Vagina (tissue), 2 donors: ENCODE data around the gene CTNNA3. TPM values are rescaled to one million over a fixed set of nuclear protein-coding genes. Genes with fewer than 3 reads are reported as not detected.

Source experiments
- DNase-seq, 2 donors: peaks; one replicate each; pipeline ENCODE4 v3.0.0-alpha.2; 2017; ENCODE audit errors: extremely low spot score in 2 of 2
- H3K27ac ChIP-seq: fragments of 200-600 bp; sonication (generic); one replicate; pipeline ENCODE4 v1.5.1; 2019
- H3K27me3 ChIP-seq: fragments of 200-600 bp; sonication (generic); one replicate; pipeline ENCODE4 v1.5.1; 2019
- H3K36me3 ChIP-seq, 2 donors: fragments of 200-600 bp; sonication (generic); one replicate each; pipeline ENCODE4 v1.5.1; 2017 to 2019
- H3K4me1 ChIP-seq: fragments of 200-600 bp; sonication (generic); one replicate; pipeline ENCODE4 v1.5.1; 2019
- H3K4me3 ChIP-seq, 2 donors: fragments of 200-600 bp; sonication (generic); 1 replicate in 1 of 2; 2 replicates in 1 of 2; pipeline ENCODE4 v1.5.1; 2016 to 2019
- H3K9me3 ChIP-seq: fragments of 200-600 bp; sonication (generic); one replicate; pipeline ENCODE4 v1.5.1; 2019
- POLR2A ChIP-seq, 2 donors: fragments of 450-650 bp; IDR thresholded peaks; one replicate each; pipeline ENCODE4 v1.6.1; 2017; ENCODE audit warnings: antibody characterized with exemption in 2 of 2, mild to moderate bottlenecking in 2 of 2, moderate library complexity in 2 of 2
- POLR2AphosphoS5 ChIP-seq, 2 donors: sonication (generic); formaldehyde crosslinking; IDR thresholded peaks; one replicate each; pipeline ENCODE4 v1.9.0; 2017; ENCODE audit warnings: antibody characterized with exemption in 2 of 2, mild to moderate bottlenecking in 2 of 2, low read depth in 1 of 2; ENCODE audit not compliant: insufficient read depth in 1 of 2
- intact Hi-C: fragments of 100-400 bp; cut with DNase I; formaldehyde crosslinking; loops from one replicate; pipeline ENCODE4 v1.15.1; 2023
- total RNA-seq: library from RNA; depleted of rRNA; stranded (reverse); fragments of >200 nt; gene quantifications from one replicate; pipeline ENCODE4 v1.2.3, GENCODE V29; 2016
- TF ChIP-seq, protein P1 (sequence below), 3 experiments: fragments of 450-650 bp in 2 of 3; fragments of 200-600 bp in 1 of 3; sonication (generic) in 1 of 3; IDR thresholded peaks; one replicate each; pipeline ENCODE4 v1.5.1; 2017 to 2019; ENCODE audit warnings: antibody characterized with exemption in 3 of 3, mild to moderate bottlenecking in 2 of 3, moderate library complexity in 2 of 3

Gene CTNNA3
- total RNA-seq, 1 donor from 2014 or later: 0.98 TPM

DNA sequence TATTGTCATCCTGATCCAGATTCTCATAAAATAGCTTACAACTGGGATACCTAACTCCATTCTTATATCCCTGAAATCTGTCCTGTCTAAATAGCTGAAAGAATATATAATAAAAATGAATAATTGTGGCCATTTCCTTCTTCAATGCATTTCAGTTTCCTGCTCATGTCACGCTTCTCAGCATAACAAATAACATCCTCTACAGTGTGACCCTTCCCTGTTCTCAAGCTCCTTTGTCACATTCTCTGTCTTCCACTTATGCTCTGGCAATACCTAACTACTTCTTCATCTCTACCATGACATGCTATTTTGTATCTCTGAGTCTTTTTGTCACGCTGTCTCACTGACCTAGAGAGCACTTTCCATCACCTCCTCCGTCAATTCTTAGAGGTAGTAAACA lies 1654.2 kb downstream of the CTNNA3 start:
- Histone ChIP-seq H3K4me3 (no peak overlapping the region), H3K27ac (no peak overlapping the region), H3K4me1 (no peaks in the 10 kb centered on the region), H3K36me3 (no peaks in the 10 kb centered on the region), H3K27me3 (no peaks in the 10 kb centered on the region), H3K9me3 (no peaks in the 10 kb centered on the region)
- TF ChIP-seq, protein P1, sequence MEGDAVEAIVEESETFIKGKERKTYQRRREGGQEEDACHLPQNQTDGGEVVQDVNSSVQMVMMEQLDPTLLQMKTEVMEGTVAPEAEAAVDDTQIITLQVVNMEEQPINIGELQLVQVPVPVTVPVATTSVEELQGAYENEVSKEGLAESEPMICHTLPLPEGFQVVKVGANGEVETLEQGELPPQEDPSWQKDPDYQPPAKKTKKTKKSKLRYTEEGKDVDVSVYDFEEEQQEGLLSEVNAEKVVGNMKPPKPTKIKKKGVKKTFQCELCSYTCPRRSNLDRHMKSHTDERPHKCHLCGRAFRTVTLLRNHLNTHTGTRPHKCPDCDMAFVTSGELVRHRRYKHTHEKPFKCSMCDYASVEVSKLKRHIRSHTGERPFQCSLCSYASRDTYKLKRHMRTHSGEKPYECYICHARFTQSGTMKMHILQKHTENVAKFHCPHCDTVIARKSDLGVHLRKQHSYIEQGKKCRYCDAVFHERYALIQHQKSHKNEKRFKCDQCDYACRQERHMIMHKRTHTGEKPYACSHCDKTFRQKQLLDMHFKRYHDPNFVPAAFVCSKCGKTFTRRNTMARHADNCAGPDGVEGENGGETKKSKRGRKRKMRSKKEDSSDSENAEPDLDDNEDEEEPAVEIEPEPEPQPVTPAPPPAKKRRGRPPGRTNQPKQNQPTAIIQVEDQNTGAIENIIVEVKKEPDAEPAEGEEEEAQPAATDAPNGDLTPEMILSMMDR (IDR thresholded peaks at IDR 0.05): no peak
- TF ChIP-seq POLR2AphosphoS5 (IDR thresholded peaks at IDR 0.05; ENCODE audit: insufficient read depth in 1 of 2, low read depth in 1 of 2) (no peak), POLR2A (IDR thresholded peaks at IDR 0.05) (no peak)
- intact Hi-C loops: no loop called here
- DNase-seq: no peak

DNA sequence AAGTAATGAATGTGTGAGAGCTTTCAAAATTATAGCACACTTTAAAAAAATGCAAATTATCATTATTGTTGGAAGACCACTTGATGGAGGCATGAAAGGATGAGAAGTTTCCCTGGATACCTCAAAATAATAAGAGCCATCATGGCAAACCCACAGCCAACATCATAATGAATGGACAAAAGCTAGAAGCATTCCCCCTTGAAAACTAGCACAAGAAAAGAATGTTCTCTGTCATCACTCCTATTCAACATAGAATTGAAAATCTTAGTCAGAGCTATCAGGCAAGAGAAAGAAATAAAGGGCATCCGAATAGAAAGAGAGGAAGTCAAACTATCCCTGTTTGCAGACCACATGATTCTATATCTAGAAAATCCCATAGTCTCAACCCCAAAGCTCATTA lies 1657.4 kb downstream of the CTNNA3 start:
- Histone ChIP-seq H3K4me3 (no peak overlapping the region), H3K27me3 (no peaks in the 10 kb centered on the region), H3K4me1 (no peaks in the 10 kb centered on the region), H3K9me3 (no peaks in the 10 kb centered on the region), H3K36me3 (no peaks in the 10 kb centered on the region), H3K27ac (no peak overlapping the region)
- TF ChIP-seq POLR2A (IDR thresholded peaks at IDR 0.05) (no peak), POLR2AphosphoS5 (IDR thresholded peaks at IDR 0.05; ENCODE audit: insufficient read depth in 1 of 2, low read depth in 1 of 2) (no peak)
- TF ChIP-seq, protein P1 (IDR thresholded peaks at IDR 0.05): no peak
- no peak for DNase-seq
- intact Hi-C loops: no loop called here

DNA sequence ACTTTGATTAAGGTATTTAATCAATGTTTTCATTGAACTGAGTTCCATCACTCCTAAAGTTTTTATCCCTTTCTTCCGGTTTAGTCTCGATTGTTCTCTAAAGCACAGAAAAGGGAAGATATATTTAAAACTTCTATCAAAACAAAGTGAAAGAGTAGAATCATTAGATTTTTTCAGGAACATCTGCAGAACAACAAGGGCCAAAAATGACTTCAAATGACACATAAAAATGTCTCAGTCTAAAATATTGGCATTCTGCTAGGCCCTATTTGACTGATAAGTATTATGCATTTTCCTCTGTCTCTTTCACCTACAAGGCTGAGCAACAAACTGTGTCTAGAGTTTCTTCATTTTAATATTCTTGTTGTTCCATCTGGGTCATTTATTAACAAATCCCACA lies 1669.7 kb downstream of the CTNNA3 start:
- Histone ChIP-seq H3K27me3 (no peaks in the 10 kb centered on the region), H3K27ac (no peak overlapping the region), H3K4me1 (no peaks in the 10 kb centered on the region), H3K36me3 (no peaks in the 10 kb centered on the region), H3K4me3 (no peak overlapping the region), H3K9me3 (no peaks in the 10 kb centered on the region)
- intact Hi-C loops: no loop called here
- no peak for DNase-seq
- no peak for TF ChIP-seq POLR2AphosphoS5 (IDR thresholded peaks at IDR 0.05; ENCODE audit: insufficient read depth in 1 of 2, low read depth in 1 of 2)
- TF ChIP-seq, protein P1 (IDR thresholded peaks at IDR 0.05): no peak
- TF ChIP-seq POLR2A (IDR thresholded peaks at IDR 0.05): no peak

DNA sequence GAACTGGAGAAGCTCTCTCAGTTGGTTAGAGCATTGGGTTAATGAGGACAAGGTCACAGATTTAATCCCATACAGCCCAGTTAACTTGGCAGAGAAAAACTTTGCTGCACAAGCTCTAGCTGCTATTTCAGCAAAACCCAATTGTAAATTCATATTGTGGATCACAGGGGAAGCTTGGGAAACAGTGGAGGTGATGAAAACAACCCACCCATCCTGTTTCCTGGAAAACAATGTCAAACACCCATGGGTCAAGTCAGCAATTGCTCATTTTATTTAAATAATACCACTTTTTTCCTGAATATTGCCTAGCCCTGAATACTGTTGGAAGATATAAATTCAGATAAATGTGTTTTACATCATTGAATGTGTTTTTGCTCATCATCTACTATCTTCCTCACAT lies 1670.8 kb downstream of the CTNNA3 start:
- Histone ChIP-seq H3K36me3 (no peaks in the 10 kb centered on the region), H3K27me3 (no peaks in the 10 kb centered on the region), H3K4me3 (no peak overlapping the region), H3K4me1 (no peaks in the 10 kb centered on the region), H3K9me3 (no peaks in the 10 kb centered on the region), H3K27ac (no peak overlapping the region)
- intact Hi-C loops: no loop called here
- TF ChIP-seq POLR2AphosphoS5 (IDR thresholded peaks at IDR 0.05; ENCODE audit: insufficient read depth in 1 of 2, low read depth in 1 of 2) (no peak), POLR2A (IDR thresholded peaks at IDR 0.05) (no peak)
- TF ChIP-seq, protein P1 (IDR thresholded peaks at IDR 0.05): no peak
- no peak for DNase-seq

DNA sequence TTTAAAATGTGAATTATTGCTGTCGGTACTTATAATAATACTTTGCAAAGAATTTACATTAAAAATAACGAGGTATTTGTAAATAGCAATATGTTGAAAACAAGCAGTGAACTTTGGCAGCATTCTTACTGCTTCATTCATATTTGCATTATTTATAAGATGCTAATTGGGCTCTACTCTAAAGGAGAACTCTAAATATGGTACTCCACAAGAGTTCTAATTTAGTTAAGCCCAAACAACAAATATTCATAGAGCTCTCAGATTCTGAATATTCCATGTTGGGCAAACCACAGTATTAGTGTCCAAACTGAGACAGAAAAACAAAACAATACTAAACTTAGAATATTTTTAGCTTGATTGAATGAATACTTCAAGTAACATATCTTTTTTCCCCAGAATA lies 1674.6 kb downstream of the CTNNA3 start:
- H3K4me1 ChIP-seq: no peaks in the 10 kb centered on the region
- intact Hi-C loops: no loop called here

More for the DNA sequence above, 1674.6 kb downstream of the CTNNA3 start:
- Histone ChIP-seq H3K27me3 (no peaks in the 10 kb centered on the region), H3K27ac (no peak overlapping the region), H3K9me3 (no peaks in the 10 kb centered on the region), H3K36me3 (no peaks in the 10 kb centered on the region), H3K4me3 (no peak overlapping the region)
- TF ChIP-seq POLR2A (IDR thresholded peaks at IDR 0.05): no peak
- TF ChIP-seq, protein P1 (IDR thresholded peaks at IDR 0.05): no peak
- TF ChIP-seq POLR2AphosphoS5 (IDR thresholded peaks at IDR 0.05; ENCODE audit: insufficient read depth in 1 of 2, low read depth in 1 of 2): no peak
- no peak for DNase-seq
